Lower leg skin (tissue), 4 donors: ENCODE data around the gene REXO1. TPM values are rescaled to one million over a fixed set of nuclear protein-coding genes. Genes with fewer than 3 reads are reported as not detected.
A peak's percentile ranks its signal among the peaks of the same experiment; 100 is the strongest.
"Not testable (repeated sequence)": the region's sequence is repeated elsewhere in the genome, so short reads cannot be mapped to it uniquely, and the experiment has no call there.

Experiments used
- DNase-seq, 2 donors: peaks; one replicate each; pipeline ENCODE4 v3.0.0-alpha.2; 2019; ENCODE audit warnings: low spot score in 2 of 2
- H3K4me3 ChIP-seq: fragments of 200-600 bp; sonication (generic); 2 replicates; pipeline ENCODE4 v1.5.1; 2017; ENCODE audit warnings: mild to moderate bottlenecking, low read depth; ENCODE audit not compliant: poor library complexity, severe bottlenecking
- CTCF ChIP-seq, 3 donors: fragments of 450-650 bp; IDR thresholded peaks; one replicate each; pipeline ENCODE4 v1.5.1; 2016; ENCODE audit warnings: antibody characterized with exemption in 3 of 3, mild to moderate bottlenecking in 3 of 3, moderate library complexity in 2 of 3
- POLR2A ChIP-seq, 2 donors: fragments of 450-650 bp; IDR thresholded peaks; one replicate each; pipeline ENCODE4 v1.6.1; 2016 to 2017; ENCODE audit warnings: antibody characterized with exemption in 2 of 2, mild to moderate bottlenecking in 1 of 2, moderate library complexity in 1 of 2
- WGBS, 2 donors: methylation state at CpG; one replicate each; pipeline ENCODE4 v1.1.5; 2018; 5-methylcytosine and 5-hydroxymethylcytosine counted together
- intact Hi-C: fragments of 100-400 bp; cut with DNase I; formaldehyde crosslinking; loops from one replicate; pipeline ENCODE4 v1.15.0; 2023; ENCODE audit warnings: low total_unique reads
- total RNA-seq, 4 donors: library from RNA; depleted of rRNA; stranded (reverse); fragments of >200 nt; gene quantifications; one replicate each; pipeline ENCODE4 v1.1.0, GENCODE V29; 2016

Gene REXO1
- 10 to 100 TPM; 32.9 to 51.1 (median 41.2) TPM for total RNA-seq

DNA sequence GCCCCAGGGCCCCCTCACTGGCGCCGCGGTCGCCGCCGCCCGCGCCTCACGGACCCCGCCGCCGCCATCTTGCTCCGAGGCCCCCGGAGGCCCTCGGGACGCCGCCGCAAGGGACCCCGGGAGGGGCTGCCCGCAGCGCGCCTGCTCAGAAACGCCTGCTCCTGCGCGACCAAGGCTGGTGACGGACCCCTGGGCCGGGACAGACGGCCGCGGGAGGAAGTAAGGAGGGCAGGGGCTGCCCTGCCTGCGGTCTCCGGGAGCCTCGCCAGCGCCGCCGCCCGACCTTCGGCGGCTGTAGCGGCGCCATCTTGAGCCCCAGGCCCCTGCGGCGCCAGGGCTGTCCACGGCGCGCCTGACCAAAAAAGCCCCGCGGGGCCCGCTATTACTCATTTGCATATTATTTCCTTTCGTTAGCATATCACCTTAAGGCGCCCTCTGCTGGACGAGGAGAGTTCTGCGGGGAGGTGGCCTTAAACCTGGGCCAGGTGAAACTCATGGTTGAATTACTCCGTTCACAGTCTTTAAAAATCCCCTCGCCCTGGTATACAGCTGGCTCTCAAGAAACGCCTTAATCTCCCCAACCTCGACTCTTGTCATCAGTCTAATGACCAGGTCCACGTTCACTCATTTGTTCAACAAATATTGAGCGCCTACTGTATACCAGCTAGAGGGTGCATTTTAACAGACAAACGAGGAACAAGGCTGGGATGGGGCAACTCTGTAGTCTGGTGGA, at the start of gene REXO1:
Gene REXO1, minus strand, starts transcription at position 85 of the 733 bp plus-strand sequence. CDS start 125 bp downstream, outside the sequence.
- WGBS, 2 donors, result 4 to 7% methylated on average over 20 to 34 of the region's 60 CpGs
- peak within 1 kb of the TSS; percentile 91 for H3K4me3 ChIP-seq
- peak; percentile 95 to 99 for DNase-seq
- no peak for TF ChIP-seq POLR2A (IDR thresholded peaks at IDR 0.05)
- TF ChIP-seq CTCF (IDR thresholded peaks at IDR 0.05), result peak in 1 of 3 donors; percentile 86
- intact Hi-C loops, result no loop called here

DNA sequence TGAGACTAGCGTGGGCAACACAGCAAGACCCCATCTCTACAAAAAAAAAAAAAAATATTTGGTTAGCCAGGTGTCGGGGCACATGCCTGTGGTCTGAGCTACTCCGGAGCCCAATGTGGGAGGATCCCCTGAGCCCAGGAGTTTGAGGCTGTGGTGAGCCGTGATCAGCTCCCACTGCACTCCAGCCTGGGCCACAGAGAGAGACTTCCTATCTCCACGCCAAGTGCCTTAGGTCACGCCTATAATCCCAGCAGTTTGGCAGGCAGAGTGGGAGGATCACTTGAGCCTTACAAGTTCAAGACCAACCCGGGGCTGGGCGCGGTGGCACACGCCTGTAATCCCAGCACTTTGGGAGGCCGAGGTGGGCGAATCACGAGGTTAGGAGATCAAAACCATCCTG, 48.2 kb upstream of the REXO1 start:
- WGBS, 2 donors, result 58 to 84% methylated on average over 6 to 13 of the region's 13 CpGs
- TF ChIP-seq POLR2A (IDR thresholded peaks at IDR 0.05) (no peak), CTCF (IDR thresholded peaks at IDR 0.05) (no peak)
- intact Hi-C loops, result no loop called here
- no peak overlapping the region for H3K4me3 ChIP-seq
- no peak for DNase-seq

GRCh38 chr19:1893791-1894190, 45.5 kb upstream of the REXO1 start:
- DNase-seq, result no peak
- TF ChIP-seq CTCF (IDR thresholded peaks at IDR 0.05), result no peak
- no peak for TF ChIP-seq POLR2A (IDR thresholded peaks at IDR 0.05)
- 87 to 88% methylated on average over 17 of the region's 17 CpGs for WGBS, 2 donors
- intact Hi-C loops, result no loop called here
- no peak overlapping the region for H3K4me3 ChIP-seq

- no peak overlapping the region for H3K4me3 ChIP-seq
- TF ChIP-seq POLR2A (IDR thresholded peaks at IDR 0.05) (no peak), CTCF (IDR thresholded peaks at IDR 0.05) (no peak)
- 96 to 100% methylated on average over 1 of the region's 1 CpG for WGBS, 2 donors
- no peak for DNase-seq
- intact Hi-C loops, result no loop called here
Measured at GRCh38 chr19:1889907-1890306, 41.6 kb upstream of the REXO1 start.

GRCh38 chr19:1888385-1888784, 40.1 kb upstream of the REXO1 start:
- no peak overlapping the region for H3K4me3 ChIP-seq
- intact Hi-C loops, result no loop called here
- no peak for TF ChIP-seq CTCF (IDR thresholded peaks at IDR 0.05)
- TF ChIP-seq POLR2A (IDR thresholded peaks at IDR 0.05), result no peak
- no peak for DNase-seq
- 88 to 95% methylated on average over 5 of the region's 5 CpGs for WGBS, 2 donors

- DNase-seq, intact Hi-C loops, H3K4me3 ChIP-seq: not testable (repeated sequence)
- 95 to 96% methylated on average over 15 of the region's 15 CpGs for WGBS, 2 donors
Measured at GRCh38 chr19:1886360-1886759, 38.1 kb upstream of the REXO1 start.

- H3K4me3 ChIP-seq, result peak within 1 kb of the TSS; percentile 84
- intact Hi-C loops, result not testable (repeated sequence)
- 26 to 38% methylated on average over 24 to 34 of the region's 46 CpGs for WGBS, 2 donors
- DNase-seq, result peak; percentile 92 to 99
Measured at GRCh38 chr19:1885398-1886119, 37.3 kb upstream of the REXO1 start, which contains the start of gene ABHD17A. ABHD17A (minus strand) TSS chr19:1885496; CDS start chr19:1881566, 3,930 bp downstream.
